ENCODE data around the gene DHRS3. TPM values are rescaled to one million over a fixed set of nuclear protein-coding genes. Genes with fewer than 3 reads are reported as not detected.

Gene DHRS3
- total and polyA plus RNA-seq, 2 of the 13 experiments (the other 11 are each of a cell fraction or from before 2014, with no cell fraction given) = 48.5 to 90.5 TPM

DNA sequence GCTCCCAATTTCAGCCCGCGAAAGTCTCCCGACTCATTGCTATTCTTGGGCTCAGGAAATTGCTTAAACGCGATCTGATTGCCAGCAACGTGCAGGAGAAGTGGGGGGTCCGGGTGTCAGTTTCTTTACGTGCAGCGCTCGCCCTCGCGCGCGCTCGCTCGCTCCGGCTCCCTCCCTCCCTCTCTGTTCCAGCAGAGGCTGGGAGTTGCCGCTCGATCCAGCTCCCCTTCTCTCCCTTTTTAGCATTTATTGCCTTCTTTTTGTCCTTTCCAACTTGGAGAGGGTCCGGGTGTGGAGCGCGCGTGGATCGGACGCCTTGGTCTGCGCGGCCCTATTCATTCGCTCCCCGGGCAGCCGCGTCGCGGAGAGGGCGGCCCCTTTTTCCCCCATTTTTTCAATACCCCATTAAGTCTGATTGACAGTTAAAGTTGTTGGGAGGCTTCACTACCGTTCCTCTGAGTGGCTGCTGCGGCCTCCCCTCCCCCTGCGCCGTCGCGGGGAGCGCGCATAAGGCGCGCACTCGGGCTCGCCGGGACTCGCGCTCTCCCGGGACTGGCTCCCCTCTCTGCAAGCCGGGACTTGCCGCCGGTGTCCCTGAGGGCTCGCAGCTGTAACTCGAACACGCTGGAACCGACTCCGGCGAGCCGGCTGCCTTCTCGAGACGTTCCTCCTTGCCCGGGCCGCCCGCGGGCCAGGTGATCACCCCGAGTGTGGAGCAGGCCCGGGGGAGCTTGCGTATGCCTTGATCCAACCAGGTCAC is at the start of gene DHRS3 (continued):
- TF ChIP-seq ZNF800 (CRISPR knock-in tag; IDR thresholded peaks at IDR 0.05) = 0 out of 2 replicates have a peak, but pooled peaks have one; percentile 34
- TF ChIP-seq MED8 (CRISPR knock-in tag; IDR thresholded peaks at IDR 0.05; ENCODE audit: insufficient replicate concordance) = peak; percentile 72
- no peak for TF ChIP-seq FOXA1 (IDR thresholded peaks at IDR 0.05)
- TF ChIP-seq FOXA1 (CRISPR knock-in tag; IDR thresholded peaks at IDR 0.05) = peak; percentile 46; the same call in 1 of the 2 replicates
- no peak for TF ChIP-seq ZNF253 (CRISPR knock-in tag; IDR thresholded peaks at IDR 0.05; ENCODE audit: borderline replicate concordance)
- peak; percentile 98 for TF ChIP-seq ZBTB14 (CRISPR knock-in tag; IDR thresholded peaks at IDR 0.05)
- TF ChIP-seq TAF15 (IDR thresholded peaks at IDR 0.05; ENCODE audit: low read depth, low read length, poor library complexity, severe bottlenecking) = peak; percentile 89
- TF ChIP-seq TEAD2 (CRISPR knock-in tag; IDR thresholded peaks at IDR 0.05) = no peak
- peak; percentile 26; the same call in 1 of the 2 replicates for TF ChIP-seq RXRB (CRISPR knock-in tag; IDR thresholded peaks at IDR 0.05; ENCODE audit: borderline replicate concordance)
- TF ChIP-seq, protein P1, sequence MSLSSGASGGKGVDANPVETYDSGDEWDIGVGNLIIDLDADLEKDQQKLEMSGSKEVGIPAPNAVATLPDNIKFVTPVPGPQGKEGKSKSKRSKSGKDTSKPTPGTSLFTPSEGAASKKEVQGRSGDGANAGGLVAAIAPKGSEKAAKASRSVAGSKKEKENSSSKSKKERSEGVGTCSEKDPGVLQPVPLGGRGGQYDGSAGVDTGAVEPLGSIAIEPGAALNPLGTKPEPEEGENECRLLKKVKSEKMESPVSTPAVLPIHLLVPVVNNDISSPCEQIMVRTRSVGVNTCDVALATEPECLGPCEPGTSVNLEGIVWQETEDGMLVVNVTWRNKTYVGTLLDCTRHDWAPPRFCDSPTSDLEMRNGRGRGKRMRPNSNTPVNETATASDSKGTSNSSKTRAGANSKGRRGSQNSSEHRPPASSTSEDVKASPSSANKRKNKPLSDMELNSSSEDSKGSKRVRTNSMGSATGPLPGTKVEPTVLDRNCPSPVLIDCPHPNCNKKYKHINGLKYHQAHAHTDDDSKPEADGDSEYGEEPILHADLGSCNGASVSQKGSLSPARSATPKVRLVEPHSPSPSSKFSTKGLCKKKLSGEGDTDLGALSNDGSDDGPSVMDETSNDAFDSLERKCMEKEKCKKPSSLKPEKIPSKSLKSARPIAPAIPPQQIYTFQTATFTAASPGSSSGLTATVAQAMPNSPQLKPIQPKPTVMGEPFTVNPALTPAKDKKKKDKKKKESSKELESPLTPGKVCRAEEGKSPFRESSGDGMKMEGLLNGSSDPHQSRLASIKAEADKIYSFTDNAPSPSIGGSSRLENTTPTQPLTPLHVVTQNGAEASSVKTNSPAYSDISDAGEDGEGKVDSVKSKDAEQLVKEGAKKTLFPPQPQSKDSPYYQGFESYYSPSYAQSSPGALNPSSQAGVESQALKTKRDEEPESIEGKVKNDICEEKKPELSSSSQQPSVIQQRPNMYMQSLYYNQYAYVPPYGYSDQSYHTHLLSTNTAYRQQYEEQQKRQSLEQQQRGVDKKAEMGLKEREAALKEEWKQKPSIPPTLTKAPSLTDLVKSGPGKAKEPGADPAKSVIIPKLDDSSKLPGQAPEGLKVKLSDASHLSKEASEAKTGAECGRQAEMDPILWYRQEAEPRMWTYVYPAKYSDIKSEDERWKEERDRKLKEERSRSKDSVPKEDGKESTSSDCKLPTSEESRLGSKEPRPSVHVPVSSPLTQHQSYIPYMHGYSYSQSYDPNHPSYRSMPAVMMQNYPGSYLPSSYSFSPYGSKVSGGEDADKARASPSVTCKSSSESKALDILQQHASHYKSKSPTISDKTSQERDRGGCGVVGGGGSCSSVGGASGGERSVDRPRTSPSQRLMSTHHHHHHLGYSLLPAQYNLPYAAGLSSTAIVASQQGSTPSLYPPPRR (CRISPR knock-in tag; IDR thresholded peaks at IDR 0.05; ENCODE audit: borderline replicate concordance) = peak; percentile 60; the same call in 1 of the 2 replicates
- peak; percentile 92; the same call in 1 of the 2 replicates for TF ChIP-seq MEIS1 (CRISPR knock-in tag; IDR thresholded peaks at IDR 0.05; ENCODE audit: borderline replicate concordance)
- TF ChIP-seq ZNF891 (CRISPR knock-in tag; IDR thresholded peaks at IDR 0.05) = peak; percentile 23; the same call in 1 of the 2 replicates
- TF ChIP-seq YEATS2 (CRISPR knock-in tag; IDR thresholded peaks at IDR 0.05; ENCODE audit: borderline replicate concordance) = no peak
- TF ChIP-seq SP1 (IDR thresholded peaks at IDR 0.05) = no peak
- TF ChIP-seq SP1 (CRISPR knock-in tag; IDR thresholded peaks at IDR 0.05) = no peak
- no peak for TF ChIP-seq ZNF746 (CRISPR knock-in tag; IDR thresholded peaks at IDR 0.05)
- peak; percentile 56; the same call in 1 of the 2 replicates for TF ChIP-seq HNRNPL (IDR thresholded peaks at IDR 0.05; ENCODE audit: low read depth, low read length)
- TF ChIP-seq, protein P2, sequence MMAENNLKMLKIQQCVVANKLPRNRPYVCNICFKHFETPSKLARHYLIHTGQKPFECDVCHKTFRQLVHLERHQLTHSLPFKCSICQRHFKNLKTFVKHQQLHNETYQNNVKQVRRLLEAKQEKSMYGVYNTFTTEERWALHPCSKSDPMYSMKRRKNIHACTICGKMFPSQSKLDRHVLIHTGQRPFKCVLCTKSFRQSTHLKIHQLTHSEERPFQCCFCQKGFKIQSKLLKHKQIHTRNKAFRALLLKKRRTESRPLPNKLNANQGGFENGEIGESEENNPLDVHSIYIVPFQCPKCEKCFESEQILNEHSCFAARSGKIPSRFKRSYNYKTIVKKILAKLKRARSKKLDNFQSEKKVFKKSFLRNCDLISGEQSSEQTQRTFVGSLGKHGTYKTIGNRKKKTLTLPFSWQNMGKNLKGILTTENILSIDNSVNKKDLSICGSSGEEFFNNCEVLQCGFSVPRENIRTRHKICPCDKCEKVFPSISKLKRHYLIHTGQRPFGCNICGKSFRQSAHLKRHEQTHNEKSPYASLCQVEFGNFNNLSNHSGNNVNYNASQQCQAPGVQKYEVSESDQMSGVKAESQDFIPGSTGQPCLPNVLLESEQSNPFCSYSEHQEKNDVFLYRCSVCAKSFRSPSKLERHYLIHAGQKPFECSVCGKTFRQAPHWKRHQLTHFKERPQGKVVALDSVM (CRISPR knock-in tag; IDR thresholded peaks at IDR 0.05) = 0 out of 2 replicates have a peak, but pooled peaks have one; percentile 8
